T follicular helper cell (primary cell): ENCODE data around the gene MIPEP.
A peak's percentile ranks its signal among the peaks of the same experiment; 100 is the strongest.
"Not testable (repeated sequence)": the region's sequence is repeated elsewhere in the genome, so short reads cannot be mapped to it uniquely, and the experiment has no call there.

ENCODE experiments used
- DNase-seq: peaks from one replicate; pipeline ENCODE4 v3.0.0-alpha.2; 2020; ENCODE audit warnings: low read depth
- total RNA-seq, 2 experiments: gene quantifications; one replicate each; lab custom pipeline; 2026; lab: John Stamatoyannopoulos, UW

Gene MIPEP
- total RNA-seq: 10.8 to 16.2 reads per million in 2 experiments

DNA sequence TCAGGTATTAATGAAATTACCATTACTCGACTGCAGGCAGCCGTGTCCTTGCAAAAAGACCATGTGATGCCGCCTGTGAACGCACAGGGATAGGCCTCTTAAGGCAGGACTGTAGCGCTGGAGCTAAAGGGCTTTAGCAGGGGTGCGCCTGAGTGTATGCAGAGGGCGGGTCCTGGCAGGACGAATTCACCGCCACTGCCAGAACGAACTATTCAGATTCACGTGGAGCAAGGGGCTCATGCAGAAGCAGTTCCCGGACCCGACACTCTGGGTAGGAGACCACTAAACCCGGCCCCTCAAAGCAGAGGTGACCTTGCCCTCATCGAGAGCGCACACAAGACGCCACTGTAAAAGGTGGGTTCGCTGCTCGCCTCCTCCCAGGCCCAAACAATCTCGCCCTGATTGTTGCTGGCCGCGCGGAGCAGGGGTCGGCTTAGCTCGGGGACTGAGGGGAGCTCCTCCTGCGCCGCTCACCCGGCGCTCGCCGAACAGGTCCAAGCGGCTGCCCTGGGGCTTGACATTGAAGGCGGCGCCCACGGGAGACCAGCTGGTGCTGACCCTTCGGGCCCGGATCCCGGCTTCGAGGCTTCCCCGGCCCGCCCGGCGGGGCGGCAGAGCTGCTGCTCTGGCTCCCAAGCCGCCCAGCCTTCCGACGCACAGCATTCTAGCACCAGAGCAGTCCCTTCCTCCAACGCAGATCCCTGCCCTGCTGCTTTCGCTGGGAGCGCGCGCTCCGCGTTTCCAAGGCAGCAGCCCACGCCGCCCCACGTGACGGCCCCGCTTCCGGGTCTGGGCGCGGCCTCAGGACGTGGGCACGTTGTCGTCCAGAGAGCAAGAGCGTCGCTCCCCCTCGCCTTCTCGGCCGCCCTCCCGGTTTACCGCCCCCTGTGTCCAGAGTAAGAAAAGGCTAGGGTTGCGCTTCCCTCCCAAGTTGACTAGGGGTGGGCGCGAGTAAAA is at the start of gene MIPEP:
TSS of gene MIPEP (minus strand) at position 743 of the 957 bp plus-strand sequence. CDS start at position 663, 80 bp downstream.
- DNase-seq: peak; percentile 75

DNA sequence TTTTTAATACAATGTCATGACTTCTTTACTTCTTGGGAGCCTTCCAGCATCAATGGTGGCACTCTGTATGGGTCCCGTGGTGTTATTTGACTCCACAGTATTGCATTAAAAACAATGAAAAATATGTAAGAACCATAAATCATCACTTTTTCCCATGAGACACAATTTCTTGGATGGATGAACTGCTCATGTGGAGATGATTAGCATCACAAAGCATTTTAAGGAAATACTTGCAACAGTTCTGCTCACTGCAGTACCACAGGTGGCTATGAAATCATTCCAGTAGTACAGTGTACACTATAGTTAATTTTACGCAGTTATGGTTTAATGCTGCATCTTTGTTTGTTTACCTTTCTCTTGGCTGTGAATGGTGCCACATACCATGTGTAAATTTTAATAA is 45.3 kb upstream of the MIPEP start:
- DNase-seq: no peak

DNA sequence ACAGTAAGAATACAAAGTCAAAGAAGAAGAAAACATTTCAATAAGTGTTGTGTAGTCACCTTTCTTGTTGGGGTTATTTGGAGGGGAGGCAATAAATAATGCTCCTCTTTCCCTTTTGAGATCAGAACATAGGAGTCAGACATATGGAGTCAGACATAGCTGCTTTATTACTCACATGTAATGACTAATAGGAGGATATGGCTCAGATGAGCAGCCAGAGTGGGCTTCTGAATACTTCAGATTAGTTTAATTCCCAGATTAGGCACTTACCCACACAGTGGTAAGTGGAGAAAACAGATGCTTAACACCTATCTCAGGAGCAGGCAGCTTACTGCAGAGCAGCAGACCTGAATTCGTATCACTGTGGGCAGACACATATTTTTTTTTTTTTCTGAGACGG is 39.8 kb upstream of the MIPEP start:
- no peak for DNase-seq

DNA sequence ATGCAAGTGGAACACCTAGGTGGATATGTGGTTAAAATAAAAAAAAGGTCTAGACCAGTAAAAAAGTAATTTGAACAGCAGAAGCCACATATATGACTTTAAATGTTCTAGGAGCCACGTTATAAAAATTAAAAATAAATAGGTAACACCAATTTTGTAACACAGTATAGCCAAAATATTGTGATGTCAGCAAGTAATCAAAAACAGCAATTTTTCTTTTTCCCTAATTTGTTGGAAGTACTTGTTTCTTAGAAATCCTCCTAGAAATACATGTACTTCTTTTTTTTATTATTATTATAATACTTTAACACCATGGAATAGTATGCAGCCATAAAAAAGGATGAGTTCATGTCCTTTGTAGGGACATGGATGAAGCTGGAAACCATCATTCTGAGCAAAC is 33.8 kb upstream of the MIPEP start:
- DNase-seq: no peak

DNA sequence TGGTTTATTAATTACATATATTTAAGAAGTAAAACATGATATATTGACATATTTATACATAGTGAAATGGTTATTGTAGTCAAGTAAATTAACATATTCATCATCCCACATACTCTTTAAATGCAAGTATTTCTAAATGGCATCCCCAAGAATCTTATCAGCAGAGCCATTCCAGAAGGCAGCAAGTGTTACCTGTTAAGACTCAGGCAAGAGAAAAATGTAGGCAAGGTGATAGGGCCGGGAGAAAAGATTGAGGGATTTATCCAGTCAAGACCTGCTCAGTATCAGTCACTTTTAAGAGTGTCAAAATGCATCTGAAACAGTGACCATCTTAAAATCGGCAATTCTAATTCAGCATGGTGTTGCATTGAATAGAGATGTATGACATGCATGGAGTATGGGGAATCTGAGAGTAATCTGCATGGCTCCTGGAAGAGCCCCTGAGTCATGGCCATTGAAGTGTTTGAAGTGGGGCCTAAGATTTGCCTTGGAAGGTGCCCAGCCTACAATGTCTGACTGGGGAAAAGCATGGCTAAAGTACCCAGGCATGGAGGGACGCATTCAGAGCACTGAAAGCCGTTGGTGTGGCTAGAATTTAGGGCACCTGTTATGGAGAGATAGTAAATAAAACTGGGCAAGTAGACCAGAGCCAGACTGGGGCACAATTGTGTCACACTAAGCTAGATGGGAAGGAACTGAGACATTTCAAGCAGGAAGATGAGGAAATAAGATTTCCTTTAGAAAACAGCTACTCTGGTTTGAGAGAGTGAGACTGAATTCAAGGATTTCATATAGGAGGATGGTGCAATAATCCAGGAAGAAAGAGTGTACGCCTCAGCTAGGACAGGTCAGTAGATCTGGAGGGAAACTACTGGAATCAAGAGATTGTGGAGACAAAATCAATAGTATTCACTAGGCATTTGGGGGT is 33.1 kb upstream of the MIPEP start:
- DNase-seq: no peak

DNA sequence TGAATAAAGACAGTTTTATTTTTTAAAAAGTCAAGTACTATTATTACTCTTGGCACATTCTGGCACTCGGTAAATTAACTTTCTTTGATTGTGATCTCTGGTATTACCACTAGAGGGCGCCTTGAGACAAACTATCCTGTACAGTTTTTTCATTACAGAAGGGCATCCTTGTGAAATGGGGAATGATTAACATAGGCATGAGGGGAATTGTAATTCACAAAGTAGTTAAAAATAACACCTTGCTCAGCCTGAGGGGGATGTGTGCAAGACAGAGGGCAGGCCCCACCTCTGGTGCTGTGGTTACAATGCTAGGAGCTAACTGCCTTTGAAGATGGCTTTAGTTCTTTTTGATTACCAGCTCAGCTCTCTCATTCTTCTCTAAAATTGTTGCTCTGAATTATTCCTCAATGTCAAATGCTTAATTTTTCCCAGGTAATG is 32.3 kb upstream of the MIPEP start:
- DNase-seq: no peak

DNA sequence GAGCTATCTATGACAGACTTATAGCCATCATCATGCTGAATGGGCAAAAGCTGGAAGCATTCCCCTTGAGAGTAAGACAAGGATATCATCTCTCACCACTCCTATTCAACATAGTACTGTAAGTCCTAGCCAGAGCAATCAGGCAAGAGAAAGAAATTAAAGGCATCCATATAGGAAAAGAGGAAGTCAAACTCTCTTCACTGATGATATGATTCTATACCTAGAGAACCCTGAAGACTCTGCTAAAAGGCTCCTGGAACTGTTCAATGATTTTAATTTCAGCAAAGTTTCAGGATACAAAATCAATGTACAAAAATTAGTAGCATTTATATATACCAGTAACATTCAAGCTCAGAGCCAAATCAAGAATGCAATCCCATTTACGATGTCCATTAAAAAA is 29.8 kb upstream of the MIPEP start:
- no peak for DNase-seq

DNA sequence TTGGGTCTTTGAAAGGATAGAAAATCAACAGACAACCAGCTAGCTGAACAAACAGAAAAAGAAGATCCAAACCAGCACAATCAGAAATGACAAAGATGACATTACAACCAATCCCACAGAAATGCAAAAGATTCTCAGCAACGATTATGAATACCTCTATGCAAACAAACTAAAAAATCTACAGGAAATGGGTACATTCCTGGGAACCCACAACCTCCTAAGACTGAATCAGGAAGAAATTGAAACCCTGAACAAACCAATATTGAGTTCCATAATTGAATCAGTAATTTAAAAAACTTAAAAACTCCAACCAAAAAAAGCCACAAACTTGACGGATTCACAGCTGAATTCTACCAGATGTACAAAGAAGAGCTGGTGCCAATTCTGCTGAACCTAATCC is 29.0 kb upstream of the MIPEP start:
- no peak for DNase-seq

DNA sequence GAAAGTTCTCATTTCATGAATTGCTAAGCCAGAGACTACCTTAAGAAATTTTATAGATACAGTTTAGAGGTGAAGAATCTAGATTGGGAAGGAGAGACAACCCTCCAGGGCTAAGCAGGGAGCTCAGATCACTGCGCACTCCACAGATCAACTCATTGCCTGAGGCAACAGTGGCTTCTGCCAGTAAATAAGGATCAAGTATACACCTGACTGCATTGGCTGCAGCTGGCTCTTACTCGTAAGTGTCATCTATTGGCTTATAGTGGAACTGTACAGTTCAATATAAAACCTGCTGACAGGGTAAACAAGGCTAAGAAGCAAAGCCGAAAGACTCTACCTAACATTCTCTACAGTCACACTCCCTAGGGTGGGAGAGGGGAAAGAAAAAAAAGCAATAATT is 26.1 kb upstream of the MIPEP start:
- DNase-seq: no peak

DNA sequence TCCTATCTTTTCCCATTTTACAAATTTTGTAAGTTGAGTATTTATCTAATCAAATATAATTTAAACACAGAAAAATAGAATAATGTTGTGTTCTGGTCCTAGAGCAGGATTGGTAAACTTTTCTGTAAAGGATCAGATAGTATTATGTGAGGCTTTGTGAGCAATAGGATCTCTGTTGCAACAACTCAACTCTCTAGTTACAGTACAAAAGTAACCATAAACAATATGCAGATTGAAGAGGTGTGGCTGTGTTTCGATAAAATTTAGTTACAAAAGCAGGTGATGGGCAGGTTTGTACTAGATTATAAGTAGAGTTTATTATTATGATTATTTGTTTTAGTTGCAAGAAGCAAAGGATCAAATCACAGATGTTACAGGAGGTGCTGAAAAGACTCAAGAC is 23.3 kb upstream of the MIPEP start:
- DNase-seq: no peak

DNA sequence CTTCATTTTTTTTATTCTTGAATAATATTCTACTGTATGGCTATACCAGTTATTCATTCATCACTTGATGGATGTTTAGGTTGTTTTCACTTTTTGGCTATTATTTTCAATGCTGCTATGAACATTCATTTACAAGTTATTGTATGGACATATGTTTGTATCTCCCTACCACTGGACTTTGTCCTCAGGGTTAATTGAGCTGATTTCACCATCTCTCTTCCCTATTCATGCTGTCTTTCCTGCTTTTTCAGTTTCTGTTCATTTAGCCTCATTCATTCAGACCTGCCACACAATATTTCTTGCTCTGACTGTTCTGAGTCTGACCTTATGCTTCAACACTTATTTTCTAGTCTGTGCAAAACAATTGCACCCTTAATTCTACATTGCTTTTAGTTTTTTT is 20.4 kb upstream of the MIPEP start:
- no peak for DNase-seq

DNA sequence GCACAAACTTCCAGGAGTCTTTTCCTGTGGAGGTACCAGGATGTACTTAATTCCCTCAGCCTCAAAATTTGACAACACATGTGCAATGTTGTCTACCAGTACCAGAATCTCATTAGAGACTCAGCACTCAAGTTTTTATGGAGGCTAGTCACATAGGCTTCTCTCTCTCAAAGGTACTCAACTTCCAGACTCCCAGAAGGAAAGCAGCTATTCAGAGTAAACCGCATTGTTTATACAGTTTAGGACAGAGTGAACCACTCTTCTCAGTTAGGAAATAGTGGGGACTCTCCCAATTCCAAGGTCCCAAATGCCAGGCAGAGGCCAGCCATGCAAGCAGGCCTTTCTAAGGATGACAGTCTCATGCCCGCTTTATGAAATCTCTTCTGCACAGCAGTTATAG is 16.6 kb upstream of the MIPEP start:
- no peak for DNase-seq

DNA sequence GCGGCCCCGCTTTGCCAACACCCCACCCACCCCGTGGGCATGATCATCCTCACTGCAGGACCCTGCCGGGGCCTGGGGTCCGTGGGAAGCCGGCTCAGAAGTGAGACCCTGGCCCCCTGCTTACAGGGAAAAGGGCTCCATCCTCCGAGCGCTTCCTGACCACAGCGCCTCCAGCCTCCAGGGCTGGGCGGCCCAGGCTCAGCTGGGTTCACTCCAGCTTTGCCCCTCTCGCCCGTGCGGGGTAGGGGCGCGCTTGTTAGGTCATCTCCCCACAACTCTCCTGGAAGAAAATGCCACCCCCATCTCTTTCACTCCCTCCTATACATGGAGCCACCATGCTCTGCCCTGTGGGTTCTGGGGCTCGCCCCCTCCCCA is 14.7 kb upstream of the MIPEP start:
- no peak for DNase-seq

DNA sequence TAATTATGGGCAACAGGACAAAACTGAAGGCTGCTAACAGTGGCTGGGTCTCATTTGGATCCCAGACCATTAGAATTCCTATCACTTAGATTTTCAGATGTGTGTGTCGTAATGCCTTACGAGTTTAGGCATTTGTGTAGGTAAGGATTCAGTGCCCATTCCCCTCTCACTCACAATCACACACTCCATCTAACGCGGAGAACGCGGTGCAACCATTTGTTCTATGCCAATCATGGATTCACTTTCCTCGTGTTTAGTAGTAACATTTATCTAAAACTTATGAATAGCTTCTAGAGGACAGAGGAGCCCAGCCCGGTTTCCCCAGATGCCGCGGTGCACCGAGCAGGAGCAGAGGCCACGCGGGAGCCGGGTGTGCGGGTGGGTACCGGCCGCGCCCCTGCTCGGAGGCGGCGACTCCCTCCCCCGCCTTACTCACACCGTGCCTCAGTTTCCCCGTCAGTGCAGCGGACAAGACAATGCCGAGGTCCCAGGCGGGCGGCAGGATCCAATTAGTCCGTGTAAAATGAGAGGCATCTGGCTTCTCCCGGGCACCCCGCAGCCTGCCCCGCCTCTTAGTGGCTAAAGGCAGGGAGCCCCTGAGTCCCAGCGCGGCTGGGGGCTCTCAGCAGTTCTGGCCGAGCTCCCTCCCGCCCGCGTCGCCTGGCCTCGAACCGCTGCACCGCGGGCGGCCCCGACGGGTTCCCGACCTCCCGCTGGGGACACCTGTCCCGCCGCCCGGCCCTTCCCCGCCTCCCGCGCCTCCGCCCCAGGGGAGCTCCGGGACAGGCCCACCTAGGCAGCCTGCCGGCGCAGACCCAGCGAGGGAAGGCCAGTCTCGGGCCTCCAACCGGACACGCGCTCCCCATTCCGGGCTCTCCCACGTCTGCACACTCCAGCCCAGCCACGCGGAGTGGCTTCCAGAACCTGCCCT is 14.0 kb upstream of the MIPEP start:
- no peak for DNase-seq

DNA sequence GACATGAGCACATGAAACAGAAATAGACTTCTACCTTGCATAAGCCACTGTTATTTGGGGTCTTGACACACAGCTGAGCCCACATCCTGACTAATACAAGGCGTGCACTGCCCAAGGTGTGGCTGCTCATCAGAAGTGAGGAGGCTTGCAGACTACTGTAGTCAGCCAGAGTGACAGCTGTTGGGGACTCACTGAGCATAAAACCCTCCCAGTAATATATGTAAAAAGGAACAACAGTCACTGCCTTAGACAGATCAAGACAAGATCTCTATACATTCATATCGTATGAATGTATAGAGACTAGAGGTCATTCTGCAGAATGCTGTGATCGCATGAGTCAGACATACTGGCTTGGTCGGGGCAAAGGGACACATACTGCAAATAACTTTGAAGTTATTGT is 12.2 kb upstream of the MIPEP start:
- no peak for DNase-seq

DNA sequence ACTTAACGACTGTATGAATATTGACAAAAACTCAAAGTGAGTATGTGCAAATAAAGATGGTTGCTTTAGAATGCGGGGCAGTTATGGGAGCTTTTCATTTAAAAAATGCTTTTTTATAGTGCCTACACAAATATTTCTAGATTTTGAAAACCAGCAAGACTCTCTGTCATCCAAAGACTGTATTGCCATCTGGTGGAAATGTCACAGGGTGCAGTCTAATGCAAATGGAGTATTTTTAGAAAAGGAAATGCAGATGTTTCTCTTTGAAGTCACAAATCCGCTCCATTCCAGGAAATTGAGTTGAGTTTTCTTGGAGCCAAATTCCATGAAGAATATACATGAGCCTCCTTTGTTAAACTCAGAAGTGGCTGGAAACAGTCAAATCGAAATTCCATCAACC is 10.4 kb upstream of the MIPEP start:
- DNase-seq: peak; percentile 21

DNA sequence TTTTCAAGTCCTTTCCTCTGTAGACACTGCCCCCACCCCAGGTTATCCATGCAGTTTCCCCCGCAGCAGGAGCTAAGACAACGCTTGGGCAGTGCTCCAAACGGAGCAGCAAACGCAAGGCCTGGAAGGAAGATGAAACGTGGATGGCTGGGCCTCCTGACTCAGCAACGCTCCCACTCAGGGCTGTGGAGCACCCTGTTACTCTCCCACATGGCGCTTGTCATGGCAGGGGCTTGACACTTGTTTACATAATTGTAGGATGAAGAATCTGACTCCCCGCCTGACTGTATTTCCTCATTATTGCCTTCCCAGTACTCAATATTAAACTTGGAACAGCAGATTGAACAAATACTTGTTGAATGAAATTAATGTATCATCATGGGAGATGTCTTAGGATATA is 8.9 kb upstream of the MIPEP start:
- no peak for DNase-seq

DNA sequence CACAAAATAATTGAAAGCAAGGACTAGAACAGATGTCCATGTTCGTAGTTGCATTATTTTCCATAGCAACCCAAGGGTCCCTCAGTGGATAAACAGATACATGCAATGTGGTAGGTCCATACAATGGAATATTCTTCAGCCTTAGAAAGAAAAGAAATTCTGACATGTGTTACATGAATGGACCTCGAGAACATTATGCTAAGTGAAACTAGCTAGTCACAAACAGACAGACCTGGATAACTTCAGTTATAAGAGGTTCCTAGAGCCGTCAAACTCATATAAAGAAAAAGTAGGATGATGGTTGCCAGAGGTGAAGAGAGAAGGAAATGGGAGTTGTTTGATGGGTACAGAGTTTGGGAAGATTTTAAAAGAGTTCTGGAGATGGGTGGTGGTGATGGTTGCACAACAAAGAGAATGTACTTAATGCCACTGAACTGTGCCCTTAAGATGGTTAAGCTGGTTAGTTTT is 8.3 kb upstream of the MIPEP start, which contains the start of gene C1QTNF9B:
TSS of gene C1QTNF9B (minus strand) at position 51 of the 468 bp plus-strand sequence.
- not testable (repeated sequence) for DNase-seq

DNA sequence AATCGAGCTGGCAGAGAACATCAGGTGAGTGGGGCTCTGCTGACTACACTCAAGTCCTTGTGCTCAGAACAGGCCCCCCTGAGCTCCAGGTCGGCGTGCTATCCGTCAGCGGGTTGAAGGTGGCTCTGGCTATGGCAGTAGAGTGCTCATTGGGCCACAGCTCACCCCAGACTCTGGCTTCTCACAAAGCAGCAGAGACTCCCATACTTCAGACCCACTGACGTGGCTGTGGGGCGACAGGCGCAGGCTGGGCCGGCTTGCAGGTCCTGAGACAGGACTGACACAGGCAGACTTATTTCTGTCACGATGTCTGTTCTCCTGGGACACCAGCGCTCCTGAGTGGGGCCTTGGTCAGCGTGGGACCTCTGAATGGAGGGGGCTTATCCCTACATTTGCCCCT is 5.5 kb upstream of the MIPEP start:
- DNase-seq: not testable (repeated sequence)

DNA sequence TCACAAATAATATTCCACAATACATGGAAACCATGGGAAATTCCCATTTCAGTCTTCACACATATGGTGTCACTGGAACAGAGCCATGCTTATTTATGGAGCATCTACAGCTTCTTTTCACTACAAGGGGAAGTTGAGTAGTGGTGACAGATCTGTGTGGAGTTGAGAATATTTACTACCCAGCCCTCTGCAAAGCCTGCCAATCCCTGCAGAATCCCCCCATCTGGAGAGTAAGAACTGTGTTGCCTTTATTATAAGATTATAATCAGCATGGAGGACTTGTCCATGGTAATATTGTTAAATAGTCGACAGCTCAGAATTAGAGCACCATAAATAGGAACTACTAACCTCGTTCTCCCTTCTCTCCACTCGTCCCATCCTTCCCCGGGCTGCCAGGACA is 4.6 kb upstream of the MIPEP start:
- DNase-seq: not testable (repeated sequence)
